Thymus (tissue), 11 donors: ENCODE results near the gene ADD2. TPM values are rescaled to one million over a fixed set of nuclear protein-coding genes. Genes with fewer than 3 reads are reported as not detected.

ENCODE experiments used
- DNase-seq, 9 donors: peaks; one replicate each; pipeline ENCODE4 v3.0.0-alpha.2; 2013; ENCODE audit warnings: low spot score in 9 of 9, low read depth in 6 of 9, missing footprints in 1 of 9
- H3K27ac ChIP-seq, 2 donors: one replicate each; pipeline ENCODE4 v1.5.1; 2013; ENCODE audit warnings: control low read depth in 1 of 2, low read depth in 1 of 2, low read length in 1 of 2, mild to moderate bottlenecking in 1 of 2, moderate library complexity in 1 of 2
- H3K27me3 ChIP-seq, 2 donors: one replicate each; pipeline ENCODE4 v1.5.1; 2013; ENCODE audit warnings: low read length in 1 of 2; ENCODE audit not compliant: control insufficient read depth in 2 of 2, insufficient read depth in 1 of 2
- H3K36me3 ChIP-seq, 2 donors: one replicate each; pipeline ENCODE4 v1.5.1; 2013; ENCODE audit warnings: low read length in 1 of 2, mild to moderate bottlenecking in 1 of 2, moderate library complexity in 1 of 2; ENCODE audit not compliant: control insufficient read depth in 2 of 2, insufficient read depth in 2 of 2
- H3K4me1 ChIP-seq, 2 donors: one replicate each; pipeline ENCODE4 v1.5.1; 2013; ENCODE audit warnings: low read length in 2 of 2; ENCODE audit not compliant: control insufficient read depth in 2 of 2, insufficient read depth in 2 of 2
- H3K4me3 ChIP-seq, 2 donors: one replicate each; pipeline ENCODE4 v1.5.1; 2013; ENCODE audit warnings: low read length in 2 of 2, control low read depth in 1 of 2, mild to moderate bottlenecking in 1 of 2
- H3K9me3 ChIP-seq, 2 donors: one replicate each; pipeline ENCODE4 v1.5.1; 2013; ENCODE audit warnings: low read length in 1 of 2, mild to moderate bottlenecking in 1 of 2; ENCODE audit not compliant: control insufficient read depth in 2 of 2, insufficient read depth in 1 of 2
- WGBS: extraction: QIAGEN DNeasy Blood & Tissue Kit; methylation state at CpG from one replicate; pipeline ENCODE4 v1.1.7; 2013; 5-methylcytosine and 5-hydroxymethylcytosine counted together
- polyA plus RNA-seq: library from polyadenylated mRNA; stranded (reverse); fragments of 200-250 nt; gene quantifications from one replicate; pipeline ENCODE4 v1.2.3, GENCODE V29; 2013
- total RNA-seq: library from RNA; stranded (reverse); fragments of 120-200 nt; gene quantifications from one replicate; pipeline ENCODE4 v1.2.4, GENCODE V29; 2013
- donor health status: healthy.

Gene ADD2
- total and polyA plus RNA-seq, 2 donors, result 0.46 to 0.90 TPM

DNA sequence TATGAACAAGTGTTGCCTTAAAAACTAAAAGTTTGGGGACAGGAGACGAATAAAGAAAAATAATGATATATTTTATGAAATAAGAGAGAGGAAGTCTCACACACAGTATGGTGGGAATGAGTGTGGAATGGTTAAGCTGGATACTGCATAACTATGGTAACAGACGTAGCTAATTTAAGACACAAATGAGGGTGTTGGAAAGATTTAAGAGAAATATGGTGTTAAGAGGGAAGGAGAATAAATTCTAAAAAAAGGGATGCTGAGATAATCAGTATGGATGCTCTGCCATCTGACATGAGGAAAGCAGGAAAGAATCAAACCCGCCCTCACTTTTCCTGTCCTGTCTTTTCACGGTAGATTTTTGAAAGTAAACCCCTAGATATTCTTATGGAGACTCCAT is 10.6 kb downstream of the ADD2 start:
- peaks cover 0 to 9% of the 10 kb centered on the region in 2 donors for H3K27me3 ChIP-seq
- 92% methylated on average over 4 of the region's 4 CpGs for WGBS
- no peaks in the 10 kb centered on the region for H3K36me3 ChIP-seq
- H3K4me3 ChIP-seq, result no peak overlapping the region
- no peak for DNase-seq
- H3K9me3 ChIP-seq, result no peaks in the 10 kb centered on the region
- no peaks in the 10 kb centered on the region for H3K4me1 ChIP-seq
- no peak overlapping the region for H3K27ac ChIP-seq

GRCh38 chr2:70756128-70756527 is 11.9 kb downstream of the ADD2 start:
- no peaks in the 10 kb centered on the region for H3K4me1 ChIP-seq
- no peaks in the 10 kb centered on the region for H3K36me3 ChIP-seq
- no peak overlapping the region for H3K4me3 ChIP-seq
- no peaks in the 10 kb centered on the region for H3K9me3 ChIP-seq
- peaks cover 0 to 7% of the 10 kb centered on the region in 2 donors for H3K27me3 ChIP-seq
- no peak overlapping the region for H3K27ac ChIP-seq
- no peak for DNase-seq
- WGBS, result 98% methylated on average over 3 of the region's 3 CpGs

DNA sequence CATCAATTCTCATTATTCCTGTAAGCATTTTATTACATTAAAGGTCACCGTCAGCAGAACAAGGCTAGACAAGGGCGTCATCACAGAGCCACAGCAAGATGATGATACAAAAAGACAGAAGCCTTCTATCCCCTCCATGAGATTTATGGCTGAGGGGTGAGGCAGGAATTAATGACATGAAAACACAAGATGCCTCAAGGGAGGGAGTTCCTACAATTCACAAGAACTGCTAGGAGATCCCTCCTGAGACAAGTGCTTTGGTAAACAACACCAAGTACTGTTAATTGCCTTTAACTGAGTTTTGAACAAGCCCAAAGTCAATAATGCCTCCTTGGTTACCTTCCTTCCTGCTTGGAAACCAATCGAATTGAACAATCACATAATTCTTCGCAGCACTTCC is 14.1 kb downstream of the ADD2 start:
- no peaks in the 10 kb centered on the region for H3K9me3 ChIP-seq
- no peak overlapping the region for H3K4me3 ChIP-seq
- WGBS, result 85% methylated on average over 4 of the region's 4 CpGs
- no peak overlapping the region for H3K27ac ChIP-seq
- DNase-seq, result no peak
- H3K36me3 ChIP-seq, result no peaks in the 10 kb centered on the region
- peaks cover 0 to 6% of the 10 kb centered on the region in 2 donors for H3K27me3 ChIP-seq
- H3K4me1 ChIP-seq, result no peaks in the 10 kb centered on the region

GRCh38 chr2:70753031-70753430 is 15.0 kb downstream of the ADD2 start:
- no peaks in the 10 kb centered on the region for H3K4me1 ChIP-seq
- peaks cover 0 to 6% of the 10 kb centered on the region in 2 donors for H3K27me3 ChIP-seq
- H3K4me3 ChIP-seq, result no peak overlapping the region
- H3K36me3 ChIP-seq, result no peaks in the 10 kb centered on the region
- H3K9me3 ChIP-seq, result no peaks in the 10 kb centered on the region
- no peak for DNase-seq
- no peak overlapping the region for H3K27ac ChIP-seq

GRCh38 chr2:70752396-70752795 is 15.6 kb downstream of the ADD2 start:
- H3K4me1 ChIP-seq, result no peaks in the 10 kb centered on the region
- no peaks in the 10 kb centered on the region for H3K9me3 ChIP-seq
- no peak overlapping the region for H3K27ac ChIP-seq
- DNase-seq, result no peak
- peaks cover 0 to 6% of the 10 kb centered on the region in 2 donors for H3K27me3 ChIP-seq
- WGBS, result 94% methylated on average over 1 of the region's 1 CpG
- no peaks in the 10 kb centered on the region for H3K36me3 ChIP-seq
- H3K4me3 ChIP-seq, result no peak overlapping the region

DNA sequence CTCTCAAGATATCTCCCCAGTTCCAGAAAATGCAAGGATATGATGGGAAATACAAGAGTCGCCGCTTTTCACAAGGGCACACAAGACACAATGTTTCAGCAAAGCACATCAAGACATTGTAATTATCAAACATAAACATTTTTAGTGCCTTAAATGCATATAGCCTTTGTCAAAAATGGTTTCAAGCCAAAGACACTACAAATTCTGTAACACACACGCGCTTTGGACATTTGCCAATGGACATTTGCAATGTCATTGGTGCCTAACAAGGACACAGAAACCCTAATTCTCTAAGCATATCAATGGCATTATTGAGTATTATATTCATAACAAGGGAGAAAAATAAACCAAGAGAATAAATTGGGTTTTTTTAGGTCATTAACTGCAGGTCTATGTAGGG is 16.1 kb downstream of the ADD2 start:
- WGBS, result 93% methylated on average over 4 of the region's 4 CpGs
- Histone ChIP-seq H3K4me1 (no peaks in the 10 kb centered on the region), H3K27me3 (peaks cover 0 to 6% of the 10 kb centered on the region in 2 donors), H3K4me3 (no peak overlapping the region), H3K36me3 (no peaks in the 10 kb centered on the region), H3K9me3 (no peaks in the 10 kb centered on the region), H3K27ac (no peak overlapping the region)
- no peak for DNase-seq

DNA sequence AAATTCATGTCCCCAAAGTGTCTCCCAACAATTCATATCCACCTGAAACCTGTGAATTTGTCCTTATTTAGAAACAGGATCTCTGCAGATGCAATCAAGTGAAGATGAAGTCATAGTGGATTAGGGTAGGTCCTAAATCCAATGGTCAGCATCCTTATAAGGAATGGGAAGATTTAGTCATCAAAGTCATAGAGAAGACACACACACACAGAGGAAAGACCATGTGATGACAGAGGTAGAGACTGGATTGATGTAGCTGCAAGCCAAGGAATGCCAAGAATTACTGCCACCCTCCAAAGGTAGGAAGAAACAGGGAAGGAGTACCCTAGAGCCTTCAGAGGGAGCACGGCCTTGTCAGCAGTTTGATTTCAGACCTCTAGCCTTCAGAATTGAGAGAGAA is 17.7 kb downstream of the ADD2 start:
- H3K27ac ChIP-seq, result no peak overlapping the region
- peaks cover 0 to 6% of the 10 kb centered on the region in 2 donors for H3K27me3 ChIP-seq
- no peaks in the 10 kb centered on the region for H3K36me3 ChIP-seq
- no peak overlapping the region for H3K4me3 ChIP-seq
- H3K9me3 ChIP-seq, result no peaks in the 10 kb centered on the region
- DNase-seq, result no peak
- WGBS, result 93% methylated on average over 1 of the region's 1 CpG
- no peaks in the 10 kb centered on the region for H3K4me1 ChIP-seq

GRCh38 chr2:70748002-70748784 is 19.8 kb downstream of the ADD2 start:
- 44% methylated on average over 1 of the region's 1 CpG for WGBS
- Histone ChIP-seq H3K27me3 (peaks cover 0 to 4% of the 10 kb centered on the region in 2 donors), H3K9me3 (no peaks in the 10 kb centered on the region), H3K4me3 (no peak overlapping the region), H3K36me3 (no peaks in the 10 kb centered on the region), H3K4me1 (no peaks in the 10 kb centered on the region), H3K27ac (no peak overlapping the region)
- DNase-seq, result no peak

- DNase-seq, result no peak
- H3K4me1 ChIP-seq, result no peaks in the 10 kb centered on the region
- no peak overlapping the region for H3K27ac ChIP-seq
- H3K4me3 ChIP-seq, result no peak overlapping the region
- over 99% methylated on average over 3 of the region's 3 CpGs for WGBS
- H3K9me3 ChIP-seq, result no peaks in the 10 kb centered on the region
- H3K27me3 ChIP-seq, result peaks cover 0 to 4% of the 10 kb centered on the region in 2 donors
- H3K36me3 ChIP-seq, result no peaks in the 10 kb centered on the region
These were observed 20.7 kb downstream of the ADD2 start for GRCh38 chr2:70747284-70747683.
